Measurements from ENCODE around the gene EPAS1. TPM values are rescaled to one million over a fixed set of nuclear protein-coding genes. Genes with fewer than 3 reads are reported as not detected.

EPAS1 gene
- total RNA-seq, 1 experiment from 2014 or later = 106 TPM

DNA sequence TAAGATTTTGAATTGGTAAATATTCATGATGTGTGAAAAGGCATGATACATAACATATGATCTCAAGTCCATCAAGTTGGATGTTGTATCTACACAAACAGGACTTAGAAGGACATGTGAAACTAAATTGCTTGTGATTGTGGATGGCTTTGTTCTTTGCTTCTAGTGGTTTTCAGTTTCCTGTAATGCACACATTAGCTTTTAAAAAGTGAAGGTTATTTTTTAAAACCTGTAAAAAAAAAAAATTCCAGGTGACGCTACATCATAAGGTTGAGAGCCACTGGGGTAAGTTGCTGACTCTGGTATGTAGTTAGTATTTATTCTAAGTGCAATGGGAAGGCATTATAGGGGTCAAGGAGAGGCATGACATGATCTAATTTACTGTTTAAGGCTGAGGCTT, 133.8 kb downstream of the EPAS1 start:
- DNase-seq (ENCODE audit: low read depth, low spot score) = no peak
- ATAC-seq = no peak
- Histone ChIP-seq H3K27me3 (ENCODE audit: control insufficient read depth, insufficient read depth, low read length) (peaks cover 3% of the 10 kb centered on the region), H3K4me3 (ENCODE audit: low read depth in 2 of 2, low read length in 2 of 2) (no peak overlapping the region), H3K4me1 (ENCODE audit: control insufficient read depth, insufficient read depth, low read length) (no peaks in the 10 kb centered on the region), H3K36me3 (ENCODE audit: control insufficient read depth, insufficient read depth, low read length) (no peaks in the 10 kb centered on the region), H3K9me3 (ENCODE audit: control insufficient read depth, insufficient read depth, low read depth, low read length) (no peaks in the 10 kb centered on the region), H3K27ac (ENCODE audit: low read length) (no peak overlapping the region)
- intact Hi-C loops (cut with micrococcal nuclease; ENCODE audit: unreplicated experiment) (no loop called here), in situ Hi-C loops (cut with HindIII; ENCODE audit: low pct_unique_long_range_greater_than_20kb, low sequenced_read_pairs) (no loop called here)
- ChIA-PET CTCF (no interaction called here), POLR2A (interaction anchor here (0.6 kb wide), 1 partner anchor 506 kb away, joined by 4 read pairs; no protein-coding TSS in a partner anchor)
- no TSS peak for BruUV-seq (replicated peaks)
- TF ChIP-seq TCF7L2 (IDR thresholded peaks at IDR 0.05; ENCODE audit: low read depth, low read length) (no peak), POLR2AphosphoS5 (IDR thresholded peaks at IDR 0.05; ENCODE audit: low read depth, low read length) (no peak), SIN3A (IDR thresholded peaks at IDR 0.05; ENCODE audit: borderline replicate concordance, insufficient read depth, low read depth, low read length) (no peak)
- TF ChIP-seq, protein P1, sequence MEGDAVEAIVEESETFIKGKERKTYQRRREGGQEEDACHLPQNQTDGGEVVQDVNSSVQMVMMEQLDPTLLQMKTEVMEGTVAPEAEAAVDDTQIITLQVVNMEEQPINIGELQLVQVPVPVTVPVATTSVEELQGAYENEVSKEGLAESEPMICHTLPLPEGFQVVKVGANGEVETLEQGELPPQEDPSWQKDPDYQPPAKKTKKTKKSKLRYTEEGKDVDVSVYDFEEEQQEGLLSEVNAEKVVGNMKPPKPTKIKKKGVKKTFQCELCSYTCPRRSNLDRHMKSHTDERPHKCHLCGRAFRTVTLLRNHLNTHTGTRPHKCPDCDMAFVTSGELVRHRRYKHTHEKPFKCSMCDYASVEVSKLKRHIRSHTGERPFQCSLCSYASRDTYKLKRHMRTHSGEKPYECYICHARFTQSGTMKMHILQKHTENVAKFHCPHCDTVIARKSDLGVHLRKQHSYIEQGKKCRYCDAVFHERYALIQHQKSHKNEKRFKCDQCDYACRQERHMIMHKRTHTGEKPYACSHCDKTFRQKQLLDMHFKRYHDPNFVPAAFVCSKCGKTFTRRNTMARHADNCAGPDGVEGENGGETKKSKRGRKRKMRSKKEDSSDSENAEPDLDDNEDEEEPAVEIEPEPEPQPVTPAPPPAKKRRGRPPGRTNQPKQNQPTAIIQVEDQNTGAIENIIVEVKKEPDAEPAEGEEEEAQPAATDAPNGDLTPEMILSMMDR (IDR thresholded peaks at IDR 0.05) = no peak
- TF ChIP-seq, protein P2, sequence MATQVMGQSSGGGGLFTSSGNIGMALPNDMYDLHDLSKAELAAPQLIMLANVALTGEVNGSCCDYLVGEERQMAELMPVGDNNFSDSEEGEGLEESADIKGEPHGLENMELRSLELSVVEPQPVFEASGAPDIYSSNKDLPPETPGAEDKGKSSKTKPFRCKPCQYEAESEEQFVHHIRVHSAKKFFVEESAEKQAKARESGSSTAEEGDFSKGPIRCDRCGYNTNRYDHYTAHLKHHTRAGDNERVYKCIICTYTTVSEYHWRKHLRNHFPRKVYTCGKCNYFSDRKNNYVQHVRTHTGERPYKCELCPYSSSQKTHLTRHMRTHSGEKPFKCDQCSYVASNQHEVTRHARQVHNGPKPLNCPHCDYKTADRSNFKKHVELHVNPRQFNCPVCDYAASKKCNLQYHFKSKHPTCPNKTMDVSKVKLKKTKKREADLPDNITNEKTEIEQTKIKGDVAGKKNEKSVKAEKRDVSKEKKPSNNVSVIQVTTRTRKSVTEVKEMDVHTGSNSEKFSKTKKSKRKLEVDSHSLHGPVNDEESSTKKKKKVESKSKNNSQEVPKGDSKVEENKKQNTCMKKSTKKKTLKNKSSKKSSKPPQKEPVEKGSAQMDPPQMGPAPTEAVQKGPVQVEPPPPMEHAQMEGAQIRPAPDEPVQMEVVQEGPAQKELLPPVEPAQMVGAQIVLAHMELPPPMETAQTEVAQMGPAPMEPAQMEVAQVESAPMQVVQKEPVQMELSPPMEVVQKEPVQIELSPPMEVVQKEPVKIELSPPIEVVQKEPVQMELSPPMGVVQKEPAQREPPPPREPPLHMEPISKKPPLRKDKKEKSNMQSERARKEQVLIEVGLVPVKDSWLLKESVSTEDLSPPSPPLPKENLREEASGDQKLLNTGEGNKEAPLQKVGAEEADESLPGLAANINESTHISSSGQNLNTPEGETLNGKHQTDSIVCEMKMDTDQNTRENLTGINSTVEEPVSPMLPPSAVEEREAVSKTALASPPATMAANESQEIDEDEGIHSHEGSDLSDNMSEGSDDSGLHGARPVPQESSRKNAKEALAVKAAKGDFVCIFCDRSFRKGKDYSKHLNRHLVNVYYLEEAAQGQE (IDR thresholded peaks at IDR 0.05; ENCODE audit: insufficient read depth in 1 of 2, low read depth in 2 of 2, low read length in 1 of 2) = no peak

DNA sequence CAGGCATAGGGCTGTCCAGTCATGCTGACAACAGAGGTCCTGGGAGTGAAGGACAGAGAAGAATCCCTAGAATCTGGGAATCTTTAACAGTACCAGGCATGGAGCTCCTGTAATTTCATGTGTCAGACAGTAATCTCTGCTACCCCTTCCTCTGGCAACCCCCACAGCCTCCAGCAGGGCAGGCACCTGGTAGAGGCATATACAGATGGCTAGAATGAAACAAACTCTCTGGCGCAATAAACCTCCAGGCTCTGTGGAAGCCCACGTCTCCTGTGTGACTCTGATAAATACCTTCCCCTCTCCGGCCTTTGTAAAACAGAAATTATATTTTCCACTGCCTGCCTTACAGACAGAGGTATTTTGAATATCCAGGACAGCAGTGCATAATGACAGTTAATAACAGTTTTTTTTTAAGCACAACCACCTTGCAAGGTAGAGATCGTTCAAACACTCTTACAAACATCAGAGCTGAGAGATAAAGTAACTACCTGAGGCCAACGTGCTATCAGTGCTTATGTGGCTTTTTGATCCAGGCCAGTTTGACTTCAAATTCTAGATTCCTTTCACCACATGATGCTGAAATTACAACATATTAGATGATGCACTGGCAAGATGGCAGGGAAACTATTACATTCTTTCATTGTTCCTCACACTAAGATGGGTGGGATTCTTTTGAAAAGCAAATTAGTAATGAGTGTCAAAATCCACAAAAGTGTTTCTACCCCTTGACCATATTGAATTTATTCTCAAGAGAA, 134.5 kb downstream of the EPAS1 start:
- DNase-seq (ENCODE audit: low read depth, low spot score) = no peak
- ATAC-seq = no peak
- no TSS peak for BruUV-seq (replicated peaks)
- Histone ChIP-seq H3K4me3 (ENCODE audit: low read depth in 2 of 2, low read length in 2 of 2) (no peak overlapping the region), H3K27me3 (ENCODE audit: control insufficient read depth, insufficient read depth, low read length) (peaks cover 3% of the 10 kb centered on the region), H3K27ac (ENCODE audit: low read length) (no peak overlapping the region), H3K4me1 (ENCODE audit: control insufficient read depth, insufficient read depth, low read length) (no peaks in the 10 kb centered on the region), H3K36me3 (ENCODE audit: control insufficient read depth, insufficient read depth, low read length) (no peaks in the 10 kb centered on the region), H3K9me3 (ENCODE audit: control insufficient read depth, insufficient read depth, low read depth, low read length) (no peaks in the 10 kb centered on the region)
- TF ChIP-seq, protein P1 (IDR thresholded peaks at IDR 0.05) = no peak
- no peak for TF ChIP-seq SIN3A (IDR thresholded peaks at IDR 0.05; ENCODE audit: borderline replicate concordance, insufficient read depth, low read depth, low read length)
- TF ChIP-seq, protein P2 (IDR thresholded peaks at IDR 0.05; ENCODE audit: insufficient read depth in 1 of 2, low read depth in 2 of 2, low read length in 1 of 2) = no peak
- no peak for TF ChIP-seq TCF7L2 (IDR thresholded peaks at IDR 0.05; ENCODE audit: low read depth, low read length)
- no peak for TF ChIP-seq POLR2AphosphoS5 (IDR thresholded peaks at IDR 0.05; ENCODE audit: low read depth, low read length)
- in situ Hi-C loops (cut with HindIII; ENCODE audit: low pct_unique_long_range_greater_than_20kb, low sequenced_read_pairs) = no loop called here
- intact Hi-C loops (cut with micrococcal nuclease; ENCODE audit: unreplicated experiment) = no loop called here
- ChIA-PET POLR2A (no interaction called here), CTCF (no interaction called here)

Measured in Panc1 (cell line).